WTC11 (cell line): ENCODE data around the gene SEMA3D. TPM values are rescaled to one million over a fixed set of nuclear protein-coding genes. Genes with fewer than 3 reads are reported as not detected.

Source experiments
- ATAC-seq: fragments of 200-7000 bp; cut with Tn5 transposase; 2 replicates; pipeline ENCODE4 v1.10.0; 2021; ENCODE audit warnings: mild to moderate bottlenecking, moderate library complexity
- CTCF ChIA-PET: fragments of 300-600 bp; sonication (Branson Sonifier 250); formaldehyde crosslinking; loops from one replicate; lab custom pipeline; 2021; ENCODE audit warnings: antibody characterized with exemption; lab: Charles Lee
- POLR2A ChIA-PET: fragments of 350-600 bp; sonication (Branson Sonifier 250); formaldehyde crosslinking; loops from one replicate; lab custom pipeline; 2021; ENCODE audit warnings: antibody characterized with exemption; lab: Charles Lee
- DNase-seq: peaks from one replicate; pipeline ENCODE4 v3.0.0; 2021; ENCODE audit warnings: low spot score
- H3K27ac Mint-ChIP-seq: 2 replicates; pipeline ENCODE4 v1.8.0; 2021; ENCODE audit warnings: mixed read lengths
- H3K27me3 Mint-ChIP-seq: 2 replicates; pipeline ENCODE4 v1.8.0; 2021; ENCODE audit warnings: low read depth, mild to moderate bottlenecking, moderate library complexity, mixed read lengths
- H3K36me3 Mint-ChIP-seq: 2 replicates; pipeline ENCODE4 v1.8.0; 2021; ENCODE audit warnings: mixed read lengths
- H3K4me1 Mint-ChIP-seq: 2 replicates; pipeline ENCODE4 v1.8.0; 2022; ENCODE audit warnings: mixed read lengths
- H3K4me3 Mint-ChIP-seq: 2 replicates; pipeline ENCODE4 v1.8.0; 2021; ENCODE audit warnings: mild to moderate bottlenecking, moderate library complexity, mixed read lengths
- H3K9me3 Mint-ChIP-seq: 2 replicates; pipeline ENCODE4 v1.8.0; 2021; ENCODE audit warnings: mixed read lengths
- ETV6 ChIP-seq: sonication (generic); formaldehyde crosslinking; IDR thresholded peaks from 2 replicates; pipeline ENCODE4 v1.8.1; 2022; ENCODE audit warnings: mild to moderate bottlenecking, missing genetic modification reagents
- FOXP1 ChIP-seq: sonication (generic); formaldehyde crosslinking; IDR thresholded peaks from 2 replicates; pipeline ENCODE4 v1.8.0; 2022; ENCODE audit warnings: missing genetic modification reagents, mild to moderate bottlenecking, moderate library complexity, borderline replicate concordance
- HMGA2 ChIP-seq: fragments of 250-450 bp; sonication (Bioruptor Pico); IDR thresholded peaks from 2 replicates; pipeline ENCODE4 v1.4.0; 2021; ENCODE audit warnings: mild to moderate bottlenecking, moderate library complexity
- IRF2 ChIP-seq: sonication (generic); formaldehyde crosslinking; IDR thresholded peaks from 2 replicates; pipeline ENCODE4 v1.8.0; 2022; ENCODE audit warnings: low read depth, missing genetic modification reagents, borderline replicate concordance
- JAZF1 ChIP-seq: fragments of 250-450 bp; sonication (Bioruptor Pico); IDR thresholded peaks from 2 replicates; pipeline ENCODE4 v1.9.0; 2021; ENCODE audit warnings: moderate library complexity, mild to moderate bottlenecking, inconsistent platforms
- MXD4 ChIP-seq: fragments of 250-450 bp; sonication (Bioruptor Pico); IDR thresholded peaks from 2 replicates; pipeline ENCODE4 v1.8.0; 2021; ENCODE audit warnings: mild to moderate bottlenecking, moderate library complexity, borderline replicate concordance
- MYBL2 ChIP-seq: sonication (generic); formaldehyde crosslinking; IDR thresholded peaks from 2 replicates; pipeline ENCODE4 v1.8.1; 2023; ENCODE audit warnings: mild to moderate bottlenecking, moderate library complexity, missing genetic modification reagents
- NR3C1 ChIP-seq: sonication (generic); formaldehyde crosslinking; conservative IDR thresholded peaks from 2 replicates; pipeline ENCODE4 v1.8.1; 2023; ENCODE audit warnings: low read depth, mild to moderate bottlenecking, missing genetic modification reagents
- OVOL2 ChIP-seq: fragments of 250-450 bp; sonication (Bioruptor Pico); IDR thresholded peaks from 2 replicates; pipeline ENCODE4 v1.9.0; 2021; ENCODE audit warnings: mild to moderate bottlenecking, borderline replicate concordance
- SMAD3 ChIP-seq: sonication (generic); formaldehyde crosslinking; IDR thresholded peaks from 2 replicates; pipeline ENCODE4 v1.8.0; 2022; ENCODE audit warnings: missing genetic modification reagents, mild to moderate bottlenecking, borderline replicate concordance
- SOX15 ChIP-seq: fragments of 250-450 bp; sonication (Bioruptor Pico); IDR thresholded peaks from 2 replicates; pipeline ENCODE4 v1.9.0; 2021; ENCODE audit warnings: mild to moderate bottlenecking
- SP1 ChIP-seq: sonication (generic); formaldehyde crosslinking; conservative IDR thresholded peaks from 2 replicates; pipeline ENCODE4 v1.8.1; 2022; ENCODE audit warnings: missing genetic modification reagents
- ZNF138 ChIP-seq: sonication (generic); formaldehyde crosslinking; conservative IDR thresholded peaks from 2 replicates; pipeline ENCODE4 v1.8.1; 2022; ENCODE audit warnings: mild to moderate bottlenecking, moderate library complexity, missing genetic modification reagents
- ZNF219 ChIP-seq: sonication (generic); formaldehyde crosslinking; IDR thresholded peaks from 2 replicates; pipeline ENCODE4 v1.8.0; 2023; ENCODE audit warnings: missing genetic modification reagents, mild to moderate bottlenecking, borderline replicate concordance
- ZNF317 ChIP-seq: sonication (generic); formaldehyde crosslinking; IDR thresholded peaks from 2 replicates; pipeline ENCODE4 v1.8.1; 2023; ENCODE audit warnings: low read depth, mild to moderate bottlenecking, moderate library complexity, missing genetic modification reagents, borderline replicate concordance
- ZNF416 ChIP-seq: fragments of 250-450 bp; sonication (Bioruptor Pico); IDR thresholded peaks from 2 replicates; pipeline ENCODE4 v1.9.0; 2021; ENCODE audit warnings: mild to moderate bottlenecking, inconsistent platforms
- total RNA-seq: library from RNA; stranded (reverse); gene quantifications from 3 replicates; pipeline ENCODE4 v1.2.3, GENCODE V29; 2021
- TF ChIP-seq, protein P1 (sequence below): sonication (generic); formaldehyde crosslinking; IDR thresholded peaks from 2 replicates; pipeline ENCODE4 v1.8.1; 2022; ENCODE audit warnings: low read depth, missing genetic modification reagents, borderline replicate concordance
- TF ChIP-seq, protein P2 (sequence below): sonication (generic); formaldehyde crosslinking; IDR thresholded peaks from 2 replicates; pipeline ENCODE4 v1.8.1; 2022; ENCODE audit warnings: low read depth, mild to moderate bottlenecking, moderate library complexity, missing genetic modification reagents, borderline replicate concordance
- TF ChIP-seq, protein P3 (sequence below): sonication (generic); formaldehyde crosslinking; IDR thresholded peaks from 2 replicates; pipeline ENCODE4 v1.8.0; 2022; ENCODE audit warnings: missing genetic modification reagents
- TF ChIP-seq, protein P4 (sequence below): fragments of 250-450 bp; sonication (Bioruptor Pico); IDR thresholded peaks from 2 replicates; pipeline ENCODE4 v1.8.0; 2021; ENCODE audit warnings: mild to moderate bottlenecking
- TF ChIP-seq, protein P5 (sequence below): sonication (generic); formaldehyde crosslinking; IDR thresholded peaks from 2 replicates; pipeline ENCODE4 v1.8.1; 2022; ENCODE audit warnings: missing genetic modification reagents, borderline replicate concordance
- TF ChIP-seq, protein P6 (sequence below): fragments of 250-450 bp; sonication (Bioruptor Pico); IDR thresholded peaks from 2 replicates; pipeline ENCODE4 v1.9.0; 2021; ENCODE audit warnings: mild to moderate bottlenecking, borderline replicate concordance

Gene SEMA3D
- total RNA-seq, 1 experiment from 2014 or later, result 3.8 TPM

DNA sequence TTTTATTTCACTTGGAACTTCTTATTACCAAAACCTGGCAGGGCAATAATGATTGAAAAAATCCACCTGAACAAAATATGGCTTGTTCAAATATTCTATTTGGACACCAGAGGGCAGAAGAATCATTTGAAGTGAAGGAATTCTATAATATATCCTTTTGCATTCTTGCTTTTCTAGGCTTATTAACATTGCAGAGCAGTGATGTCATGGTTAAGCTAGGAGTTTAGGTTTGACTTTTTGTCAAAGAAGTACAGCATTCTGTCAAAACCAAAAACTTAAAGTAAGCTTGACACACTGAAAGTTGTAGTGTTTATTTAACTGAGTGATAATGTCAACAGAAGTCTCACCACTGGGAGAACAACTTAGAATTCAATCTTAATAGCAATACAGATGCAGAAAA is 156.0 kb downstream of the SEMA3D start:
- ATAC-seq, result no peak
- POLR2A ChIA-PET, result no interaction called here
- no peak overlapping the region for H3K27ac Mint-ChIP-seq

DNA sequence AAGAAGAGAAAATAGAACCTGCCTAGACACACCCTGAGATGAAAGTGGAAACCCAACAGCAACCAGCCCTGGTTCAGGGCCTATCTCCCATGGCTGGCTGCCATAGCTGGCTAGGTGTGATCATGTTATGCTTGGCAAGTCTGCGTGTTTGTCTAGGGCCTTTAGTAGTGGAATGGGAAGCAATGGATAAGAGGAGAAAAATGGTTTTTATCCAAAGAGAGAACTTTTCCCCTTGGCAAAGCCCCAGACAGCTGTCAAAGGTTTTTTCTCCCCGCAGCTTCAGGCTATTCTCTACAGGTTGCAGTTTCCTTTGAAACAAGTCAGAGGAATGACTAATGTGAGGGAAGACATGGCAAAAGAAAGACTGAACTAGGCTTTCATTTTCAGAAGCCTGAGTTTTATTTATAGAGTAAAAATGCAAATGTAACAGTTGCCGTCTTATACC is 161.5 kb downstream of the SEMA3D start:
- DNase-seq (no peak), ATAC-seq (no peak)
- Mint-ChIP-seq H3K27ac (no peak overlapping the region), H3K4me3 (no peak overlapping the region), H3K4me1 (no peaks in the 10 kb centered on the region; the same call in 1 of the 2 replicates), H3K27me3 (no peaks in the 10 kb centered on the region), H3K9me3 (peaks cover 4% of the 10 kb centered on the region; the same call in 1 of the 2 replicates), H3K36me3 (no peaks in the 10 kb centered on the region)
- CTCF ChIA-PET, result interaction anchor here (1.3 to 2.0 kb wide), 2 partner anchors 111 to 1089 kb away, joined by 4 to 8 read pairs; no protein-coding TSS in a partner anchor
- POLR2A ChIA-PET, result no interaction called here
- TF ChIP-seq OVOL2 (CRISPR knock-in tag) (no peak), HMGA2 (CRISPR knock-in tag) (no peak), NR3C1 (no peak), ZNF317 (no peak), ZNF138 (CRISPR knock-in tag) (no peak), ZNF219 (no peak), ZNF416 (CRISPR knock-in tag) (no peak), FOXP1 (CRISPR knock-in tag) (no peak), IRF2 (no peak)
- TF ChIP-seq, protein P1, sequence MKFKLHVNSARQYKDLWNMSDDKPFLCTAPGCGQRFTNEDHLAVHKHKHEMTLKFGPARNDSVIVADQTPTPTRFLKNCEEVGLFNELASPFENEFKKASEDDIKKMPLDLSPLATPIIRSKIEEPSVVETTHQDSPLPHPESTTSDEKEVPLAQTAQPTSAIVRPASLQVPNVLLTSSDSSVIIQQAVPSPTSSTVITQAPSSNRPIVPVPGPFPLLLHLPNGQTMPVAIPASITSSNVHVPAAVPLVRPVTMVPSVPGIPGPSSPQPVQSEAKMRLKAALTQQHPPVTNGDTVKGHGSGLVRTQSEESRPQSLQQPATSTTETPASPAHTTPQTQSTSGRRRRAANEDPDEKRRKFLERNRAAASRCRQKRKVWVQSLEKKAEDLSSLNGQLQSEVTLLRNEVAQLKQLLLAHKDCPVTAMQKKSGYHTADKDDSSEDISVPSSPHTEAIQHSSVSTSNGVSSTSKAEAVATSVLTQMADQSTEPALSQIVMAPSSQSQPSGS (CRISPR knock-in tag), result no peak
- TF ChIP-seq, protein P2, sequence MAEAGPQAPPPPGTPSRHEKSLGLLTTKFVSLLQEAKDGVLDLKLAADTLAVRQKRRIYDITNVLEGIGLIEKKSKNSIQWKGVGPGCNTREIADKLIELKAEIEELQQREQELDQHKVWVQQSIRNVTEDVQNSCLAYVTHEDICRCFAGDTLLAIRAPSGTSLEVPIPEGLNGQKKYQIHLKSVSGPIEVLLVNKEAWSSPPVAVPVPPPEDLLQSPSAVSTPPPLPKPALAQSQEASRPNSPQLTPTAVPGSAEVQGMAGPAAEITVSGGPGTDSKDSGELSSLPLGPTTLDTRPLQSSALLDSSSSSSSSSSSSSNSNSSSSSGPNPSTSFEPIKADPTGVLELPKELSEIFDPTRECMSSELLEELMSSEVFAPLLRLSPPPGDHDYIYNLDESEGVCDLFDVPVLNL (CRISPR knock-in tag), result no peak
- TF ChIP-seq, protein P3, sequence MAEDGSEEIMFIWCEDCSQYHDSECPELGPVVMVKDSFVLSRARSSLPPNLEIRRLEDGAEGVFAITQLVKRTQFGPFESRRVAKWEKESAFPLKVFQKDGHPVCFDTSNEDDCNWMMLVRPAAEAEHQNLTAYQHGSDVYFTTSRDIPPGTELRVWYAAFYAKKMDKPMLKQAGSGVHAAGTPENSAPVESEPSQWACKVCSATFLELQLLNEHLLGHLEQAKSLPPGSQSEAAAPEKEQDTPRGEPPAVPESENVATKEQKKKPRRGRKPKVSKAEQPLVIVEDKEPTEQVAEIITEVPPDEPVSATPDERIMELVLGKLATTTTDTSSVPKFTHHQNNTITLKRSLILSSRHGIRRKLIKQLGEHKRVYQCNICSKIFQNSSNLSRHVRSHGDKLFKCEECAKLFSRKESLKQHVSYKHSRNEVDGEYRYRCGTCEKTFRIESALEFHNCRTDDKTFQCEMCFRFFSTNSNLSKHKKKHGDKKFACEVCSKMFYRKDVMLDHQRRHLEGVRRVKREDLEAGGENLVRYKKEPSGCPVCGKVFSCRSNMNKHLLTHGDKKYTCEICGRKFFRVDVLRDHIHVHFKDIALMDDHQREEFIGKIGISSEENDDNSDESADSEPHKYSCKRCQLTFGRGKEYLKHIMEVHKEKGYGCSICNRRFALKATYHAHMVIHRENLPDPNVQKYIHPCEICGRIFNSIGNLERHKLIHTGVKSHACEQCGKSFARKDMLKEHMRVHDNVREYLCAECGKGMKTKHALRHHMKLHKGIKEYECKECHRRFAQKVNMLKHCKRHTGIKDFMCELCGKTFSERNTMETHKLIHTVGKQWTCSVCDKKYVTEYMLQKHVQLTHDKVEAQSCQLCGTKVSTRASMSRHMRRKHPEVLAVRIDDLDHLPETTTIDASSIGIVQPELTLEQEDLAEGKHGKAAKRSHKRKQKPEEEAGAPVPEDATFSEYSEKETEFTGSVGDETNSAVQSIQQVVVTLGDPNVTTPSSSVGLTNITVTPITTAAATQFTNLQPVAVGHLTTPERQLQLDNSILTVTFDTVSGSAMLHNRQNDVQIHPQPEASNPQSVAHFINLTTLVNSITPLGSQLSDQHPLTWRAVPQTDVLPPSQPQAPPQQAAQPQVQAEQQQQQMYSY (CRISPR knock-in tag), result no peak

More for the DNA sequence above, 156.0 kb downstream of the SEMA3D start:
- TF ChIP-seq JAZF1 (CRISPR knock-in tag) (no peak), MYBL2 (CRISPR knock-in tag) (no peak), HMGA2 (CRISPR knock-in tag) (no peak), ETV6 (CRISPR knock-in tag) (no peak), SMAD3 (CRISPR knock-in tag) (no peak), MXD4 (no peak), SOX15 (CRISPR knock-in tag) (no peak), SP1 (no peak)
- TF ChIP-seq, protein P4, sequence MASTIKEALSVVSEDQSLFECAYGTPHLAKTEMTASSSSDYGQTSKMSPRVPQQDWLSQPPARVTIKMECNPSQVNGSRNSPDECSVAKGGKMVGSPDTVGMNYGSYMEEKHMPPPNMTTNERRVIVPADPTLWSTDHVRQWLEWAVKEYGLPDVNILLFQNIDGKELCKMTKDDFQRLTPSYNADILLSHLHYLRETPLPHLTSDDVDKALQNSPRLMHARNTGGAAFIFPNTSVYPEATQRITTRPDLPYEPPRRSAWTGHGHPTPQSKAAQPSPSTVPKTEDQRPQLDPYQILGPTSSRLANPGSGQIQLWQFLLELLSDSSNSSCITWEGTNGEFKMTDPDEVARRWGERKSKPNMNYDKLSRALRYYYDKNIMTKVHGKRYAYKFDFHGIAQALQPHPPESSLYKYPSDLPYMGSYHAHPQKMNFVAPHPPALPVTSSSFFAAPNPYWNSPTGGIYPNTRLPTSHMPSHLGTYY (CRISPR knock-in tag), result no peak
- TF ChIP-seq, protein P5, sequence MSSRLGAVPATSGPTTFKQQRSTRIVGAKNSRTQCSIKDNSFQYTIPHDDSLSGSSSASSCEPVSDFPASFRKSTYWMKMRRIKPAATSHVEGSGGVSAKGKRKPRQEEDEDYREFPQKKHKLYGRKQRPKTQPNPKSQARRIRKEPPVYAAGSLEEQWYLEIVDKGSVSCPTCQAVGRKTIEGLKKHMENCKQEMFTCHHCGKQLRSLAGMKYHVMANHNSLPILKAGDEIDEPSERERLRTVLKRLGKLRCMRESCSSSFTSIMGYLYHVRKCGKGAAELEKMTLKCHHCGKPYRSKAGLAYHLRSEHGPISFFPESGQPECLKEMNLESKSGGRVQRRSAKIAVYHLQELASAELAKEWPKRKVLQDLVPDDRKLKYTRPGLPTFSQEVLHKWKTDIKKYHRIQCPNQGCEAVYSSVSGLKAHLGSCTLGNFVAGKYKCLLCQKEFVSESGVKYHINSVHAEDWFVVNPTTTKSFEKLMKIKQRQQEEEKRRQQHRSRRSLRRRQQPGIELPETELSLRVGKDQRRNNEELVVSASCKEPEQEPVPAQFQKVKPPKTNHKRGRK, result no peak
- TF ChIP-seq, protein P6, sequence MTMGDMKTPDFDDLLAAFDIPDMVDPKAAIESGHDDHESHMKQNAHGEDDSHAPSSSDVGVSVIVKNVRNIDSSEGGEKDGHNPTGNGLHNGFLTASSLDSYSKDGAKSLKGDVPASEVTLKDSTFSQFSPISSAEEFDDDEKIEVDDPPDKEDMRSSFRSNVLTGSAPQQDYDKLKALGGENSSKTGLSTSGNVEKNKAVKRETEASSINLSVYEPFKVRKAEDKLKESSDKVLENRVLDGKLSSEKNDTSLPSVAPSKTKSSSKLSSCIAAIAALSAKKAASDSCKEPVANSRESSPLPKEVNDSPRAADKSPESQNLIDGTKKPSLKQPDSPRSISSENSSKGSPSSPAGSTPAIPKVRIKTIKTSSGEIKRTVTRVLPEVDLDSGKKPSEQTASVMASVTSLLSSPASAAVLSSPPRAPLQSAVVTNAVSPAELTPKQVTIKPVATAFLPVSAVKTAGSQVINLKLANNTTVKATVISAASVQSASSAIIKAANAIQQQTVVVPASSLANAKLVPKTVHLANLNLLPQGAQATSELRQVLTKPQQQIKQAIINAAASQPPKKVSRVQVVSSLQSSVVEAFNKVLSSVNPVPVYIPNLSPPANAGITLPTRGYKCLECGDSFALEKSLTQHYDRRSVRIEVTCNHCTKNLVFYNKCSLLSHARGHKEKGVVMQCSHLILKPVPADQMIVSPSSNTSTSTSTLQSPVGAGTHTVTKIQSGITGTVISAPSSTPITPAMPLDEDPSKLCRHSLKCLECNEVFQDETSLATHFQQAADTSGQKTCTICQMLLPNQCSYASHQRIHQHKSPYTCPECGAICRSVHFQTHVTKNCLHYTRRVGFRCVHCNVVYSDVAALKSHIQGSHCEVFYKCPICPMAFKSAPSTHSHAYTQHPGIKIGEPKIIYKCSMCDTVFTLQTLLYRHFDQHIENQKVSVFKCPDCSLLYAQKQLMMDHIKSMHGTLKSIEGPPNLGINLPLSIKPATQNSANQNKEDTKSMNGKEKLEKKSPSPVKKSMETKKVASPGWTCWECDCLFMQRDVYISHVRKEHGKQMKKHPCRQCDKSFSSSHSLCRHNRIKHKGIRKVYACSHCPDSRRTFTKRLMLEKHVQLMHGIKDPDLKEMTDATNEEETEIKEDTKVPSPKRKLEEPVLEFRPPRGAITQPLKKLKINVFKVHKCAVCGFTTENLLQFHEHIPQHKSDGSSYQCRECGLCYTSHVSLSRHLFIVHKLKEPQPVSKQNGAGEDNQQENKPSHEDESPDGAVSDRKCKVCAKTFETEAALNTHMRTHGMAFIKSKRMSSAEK, result no peak
- TF ChIP-seq, all 79 proteins: peak for 0
- H3K4me1 Mint-ChIP-seq, result no peaks in the 10 kb centered on the region
- CTCF ChIA-PET, result no interaction called here
- no peaks in the 10 kb centered on the region for H3K27me3 Mint-ChIP-seq
- H3K36me3 Mint-ChIP-seq, result no peaks in the 10 kb centered on the region
- peaks cover 4% of the 10 kb centered on the region; the same call in 1 of the 2 replicates for H3K9me3 Mint-ChIP-seq
- no peak overlapping the region for H3K4me3 Mint-ChIP-seq
- no peak for DNase-seq
